SK-N-SH (cell line): ENCODE results near the gene KNDC1. TPM values are rescaled to one million over a fixed set of nuclear protein-coding genes. Genes with fewer than 3 reads are reported as not detected.

Experiments used
- CTCF ChIA-PET: fragments of 300-600, 350-600 bp; formaldehyde crosslinking; extraction: SDS; loops from one replicate; lab custom pipeline; 2021; lab: Yijun Ruan, JAX
- POLR2A ChIA-PET: fragments of 350-600 bp; sonication (Branson Sonifier 250); formaldehyde crosslinking; extraction: SDS; loops from one replicate; lab custom pipeline; 2020; ENCODE audit warnings: antibody characterized with exemption, inconsistent platforms; lab: Yijun Ruan, JAX
- DNase-seq: peaks from one replicate; pipeline ENCODE4 v3.0.0; 2012
- H2AFZ ChIP-seq: fragments of 200-600 bp; sonication (generic); 2 replicates; pipeline ENCODE4 v1.8.1; 2016; ENCODE audit warnings: antibody characterized with exemption, mild to moderate bottlenecking, low read depth
- H3F3A ChIP-seq: fragments of 200-600 bp; sonication (generic); replicated peaks from 2 replicates; pipeline ENCODE3; 2016; ENCODE audit warnings: antibody characterized with exemption, mild to moderate bottlenecking; ENCODE audit not compliant: insufficient read depth
- H3K27ac ChIP-seq, 2 experiments: fragments of 200-500 bp in 1 of 2; fragments of 200-600 bp in 1 of 2; sonication (Bioruptor generic) in 1 of 2; sonication (generic), shearing (Covaris generic) in 1 of 2; 2 replicates each; pipeline versions ENCODE4 v1.5.1 to v1.6.1; 2014 to 2016; ENCODE audit warnings: low read depth in 2 of 2, inconsistent platforms in 1 of 2, low read length in 1 of 2, mild to moderate bottlenecking in 1 of 2, mixed read lengths in 1 of 2
- H3K27me3 ChIP-seq: fragments of 200-600 bp; sonication (generic), shearing (Covaris generic); 2 replicates; pipeline ENCODE4 v1.6.1; 2016; ENCODE audit warnings: mixed run types; ENCODE audit not compliant: insufficient read depth
- H3K36me3 ChIP-seq, 2 experiments: fragments of 200-500 bp in 1 of 2; fragments of 200-600 bp in 1 of 2; sonication (Bioruptor generic) in 1 of 2; sonication (generic) in 1 of 2; replicated peaks in 1 of 2; 2 replicates each; pipeline versions ENCODE3 to v1.5.1; 2014 to 2016; ENCODE audit warnings: low read length in 1 of 2, mild to moderate bottlenecking in 1 of 2; ENCODE audit not compliant: insufficient read depth in 2 of 2, control insufficient read depth in 1 of 2
- H3K4me1 ChIP-seq, 2 experiments: fragments of 200-500 bp in 1 of 2; fragments of 200-600 bp in 1 of 2; sonication (Bioruptor generic) in 1 of 2; sonication (generic), shearing (Covaris generic) in 1 of 2; 2 replicates each; pipeline versions ENCODE4 v1.5.1 to v1.6.1; 2014 to 2016; ENCODE audit warnings: low read depth in 1 of 2, low read length in 1 of 2, mixed run types in 1 of 2; ENCODE audit not compliant: insufficient read depth in 2 of 2, control insufficient read depth in 1 of 2
- H3K4me2 ChIP-seq: fragments of 200-600 bp; sonication (generic), shearing (Covaris generic); 2 replicates; pipeline ENCODE4 v1.6.1; 2017; ENCODE audit warnings: mixed run types
- H3K4me3 ChIP-seq, 2 experiments: fragments of 200-500 bp in 1 of 2; fragments of 200-600 bp in 1 of 2; sonication (Bioruptor generic) in 1 of 2; sonication (generic), shearing (Covaris generic) in 1 of 2; 2 replicates each; pipeline versions ENCODE4 v1.5.1 to v1.8.1; 2014 to 2016; ENCODE audit warnings: low read depth in 2 of 2, inconsistent platforms in 1 of 2, low read length in 1 of 2, mild to moderate bottlenecking in 1 of 2, mixed read lengths in 1 of 2, moderate library complexity in 1 of 2
- H3K79me2 ChIP-seq: fragments of 200-600 bp; sonication (generic); 2 replicates; pipeline ENCODE4 v1.8.1; 2017; ENCODE audit warnings: mild to moderate bottlenecking; ENCODE audit not compliant: insufficient read depth
- H3K9ac ChIP-seq: fragments of 200-600 bp; sonication (generic); 2 replicates; pipeline ENCODE4 v1.6.1; 2017; ENCODE audit warnings: mixed run types
- H3K9me2 ChIP-seq: fragments of 200-600 bp; sonication (generic); 2 replicates; pipeline ENCODE4 v1.6.1; 2017; ENCODE audit warnings: mixed run types
- H3K9me3 ChIP-seq: fragments of 200-600 bp; sonication (generic); 2 replicates; pipeline ENCODE4 v1.6.1; 2017; ENCODE audit warnings: mixed run types, mild to moderate bottlenecking, moderate library complexity
- H4K20me1 ChIP-seq: fragments of 200-600 bp; sonication (generic); 2 replicates; pipeline ENCODE4 v1.6.1; 2017; ENCODE audit warnings: mild to moderate bottlenecking, mixed run types; ENCODE audit not compliant: insufficient read depth
- CHD2 ChIP-seq: fragments of 150-350 bp; IDR thresholded peaks from 2 replicates; pipeline ENCODE4 v1.6.1; 2018; ENCODE audit warnings: low read length; ENCODE audit not compliant: partially characterized antibody
- MXI1 ChIP-seq: IDR thresholded peaks from 2 replicates; pipeline ENCODE4 v1.6.1; 2012; ENCODE audit warnings: mild to moderate bottlenecking, low read depth, low read length, improper control_type of control experiment
- PBX3 ChIP-seq: IDR thresholded peaks from 2 replicates; pipeline ENCODE4; 2012
- POLR2AphosphoS5 ChIP-seq: IDR thresholded peaks from 2 replicates; pipeline ENCODE4 v1.6.1; 2012; ENCODE audit warnings: low read depth, low read length
- SIN3A ChIP-seq: IDR thresholded peaks from 2 replicates; pipeline ENCODE4 v1.6.1; 2012; ENCODE audit warnings: low read depth, mild to moderate bottlenecking, low read length, moderate library complexity, borderline replicate concordance
- SMC3 ChIP-seq: IDR thresholded peaks from 2 replicates; pipeline ENCODE4 v1.6.1; 2012; ENCODE audit warnings: low read depth, low read length, improper control_type of control experiment
- TEAD4 ChIP-seq: IDR thresholded peaks from 2 replicates; pipeline ENCODE4 v1.4.0; 2012; ENCODE audit warnings: mild to moderate bottlenecking, borderline replicate concordance; ENCODE audit not compliant: insufficient read depth
- ZBTB33 ChIP-seq: IDR thresholded peaks from 2 replicates; pipeline ENCODE4 v1.4.0; 2012; ENCODE audit warnings: low read depth, borderline replicate concordance
- WGBS: methylation state at CpG from one replicate; pipeline ENCODE4 v1.1.6; 2017; ENCODE audit warnings: low lambda C conversion rate; 5-methylcytosine and 5-hydroxymethylcytosine counted together
- polyA plus RNA-seq, 3 experiments: library from polyadenylated mRNA; depleted of rRNA; stranded (reverse); fragments of >200 nt; gene quantifications; 2 replicates each; pipeline ENCODE4 v1.2.3, GENCODE V29; 2012
- TF ChIP-seq, protein P1 (sequence below): fragments of 150-350 bp; IDR thresholded peaks from 2 replicates; pipeline ENCODE4 v1.6.1; 2016; ENCODE audit warnings: mild to moderate bottlenecking, low read depth, low read length
- TF ChIP-seq, protein P2 (sequence below): IDR thresholded peaks from 2 replicates; pipeline ENCODE4 v1.4.0; 2012; ENCODE audit warnings: low read depth, borderline replicate concordance

The KNDC1 gene
- polyA plus RNA-seq, 1 of the 3 experiments (the other 2 are of a cell fraction): 1.4 TPM

GRCh38 chr10:133268532-133268931 lies 108.5 kb downstream of the KNDC1 start:
- no peaks in the 10 kb centered on the region for H3K36me3 ChIP-seq
- no peak overlapping the region for H3K4me2 ChIP-seq
- POLR2A ChIA-PET: no interaction called here
- no peak overlapping the region for H3K4me3 ChIP-seq
- no peak overlapping the region for H2AFZ ChIP-seq
- H3K27me3 ChIP-seq: no peaks in the 10 kb centered on the region
- H3K79me2 ChIP-seq: no peaks in the 10 kb centered on the region
- no peak overlapping the region for H3K9ac ChIP-seq
- no peaks in the 10 kb centered on the region for H3K9me2 ChIP-seq
- no peak for DNase-seq
- CTCF ChIA-PET: no interaction called here
- H3K27ac ChIP-seq: no peak overlapping the region
- no peaks in the 10 kb centered on the region; a peak in 1 of 4 replicates for H3K4me1 ChIP-seq
- H3K9me3 ChIP-seq: no peaks in the 10 kb centered on the region
- WGBS: 97% methylated on average over 5 of the region's 22 CpGs
- TF ChIP-seq, protein P1, sequence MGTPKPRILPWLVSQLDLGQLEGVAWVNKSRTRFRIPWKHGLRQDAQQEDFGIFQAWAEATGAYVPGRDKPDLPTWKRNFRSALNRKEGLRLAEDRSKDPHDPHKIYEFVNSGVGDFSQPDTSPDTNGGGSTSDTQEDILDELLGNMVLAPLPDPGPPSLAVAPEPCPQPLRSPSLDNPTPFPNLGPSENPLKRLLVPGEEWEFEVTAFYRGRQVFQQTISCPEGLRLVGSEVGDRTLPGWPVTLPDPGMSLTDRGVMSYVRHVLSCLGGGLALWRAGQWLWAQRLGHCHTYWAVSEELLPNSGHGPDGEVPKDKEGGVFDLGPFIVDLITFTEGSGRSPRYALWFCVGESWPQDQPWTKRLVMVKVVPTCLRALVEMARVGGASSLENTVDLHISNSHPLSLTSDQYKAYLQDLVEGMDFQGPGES: no peak
- TF ChIP-seq ZBTB33: no peak
- TF ChIP-seq, protein P2, sequence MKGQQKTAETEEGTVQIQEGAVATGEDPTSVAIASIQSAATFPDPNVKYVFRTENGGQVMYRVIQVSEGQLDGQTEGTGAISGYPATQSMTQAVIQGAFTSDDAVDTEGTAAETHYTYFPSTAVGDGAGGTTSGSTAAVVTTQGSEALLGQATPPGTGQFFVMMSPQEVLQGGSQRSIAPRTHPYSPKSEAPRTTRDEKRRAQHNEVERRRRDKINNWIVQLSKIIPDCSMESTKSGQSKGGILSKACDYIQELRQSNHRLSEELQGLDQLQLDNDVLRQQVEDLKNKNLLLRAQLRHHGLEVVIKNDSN: no peak
- no peak for TF ChIP-seq CHD2
- TF ChIP-seq PBX3: no peak
- no peak for TF ChIP-seq SIN3A
- TF ChIP-seq POLR2AphosphoS5: no peak
- H4K20me1 ChIP-seq: no peaks in the 10 kb centered on the region
- H3F3A ChIP-seq: no peaks in the 10 kb centered on the region

DNA sequence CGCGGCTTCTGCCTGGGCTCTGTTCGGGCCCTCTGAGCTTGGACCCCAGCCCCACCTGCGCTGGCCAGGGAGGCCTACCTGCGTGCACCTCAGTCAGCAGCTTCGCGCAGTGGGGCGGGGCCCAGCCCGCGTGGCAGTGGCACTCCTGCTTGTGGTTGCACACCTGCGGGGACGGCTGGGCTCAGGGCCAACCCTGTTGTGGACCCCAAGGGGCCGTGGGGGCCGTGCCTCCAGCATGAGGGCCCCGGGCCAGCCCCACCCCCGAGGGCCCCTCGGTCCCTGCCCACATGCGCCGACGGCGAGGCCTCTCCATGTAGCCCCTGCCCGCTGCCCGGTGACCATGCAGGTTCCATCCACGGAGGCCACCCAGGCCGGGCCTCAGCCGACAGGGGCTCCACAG lies 109.3 kb downstream of the KNDC1 start:
- Histone ChIP-seq H3K9ac (no peak overlapping the region), H3F3A (no peaks in the 10 kb centered on the region), H2AFZ (no peak overlapping the region), H3K9me3 (no peaks in the 10 kb centered on the region), H3K4me2 (no peak overlapping the region), H3K36me3 (no peaks in the 10 kb centered on the region), H3K9me2 (no peaks in the 10 kb centered on the region), H3K4me3 (no peak overlapping the region), H3K4me1 (no peaks in the 10 kb centered on the region), H4K20me1 (no peaks in the 10 kb centered on the region), H3K27ac (no peak overlapping the region), H3K79me2 (no peaks in the 10 kb centered on the region), H3K27me3 (no peaks in the 10 kb centered on the region)
- DNase-seq: no peak
- POLR2A ChIA-PET: no interaction called here
- CTCF ChIA-PET: no interaction called here
- TF ChIP-seq MXI1: no peak
- TF ChIP-seq PBX3: no peak
- TF ChIP-seq TEAD4: no peak
- TF ChIP-seq SMC3: no peak
- 78% methylated on average over 15 of the region's 26 CpGs for WGBS
